HepG2 (cell line): ENCODE measurements around the gene TMEM135. TPM values are rescaled to one million over a fixed set of nuclear protein-coding genes. Genes with fewer than 3 reads are reported as not detected.

ENCODE experiments used
- ATAC-seq: fragments of 200-7000 bp; cut with Tn5 transposase; 3 replicates; pipeline ENCODE4 v1.9.1; 2020; ENCODE audit warnings: mild to moderate bottlenecking, moderate library complexity
- BruUV-seq: library from RNA; stranded (reverse); fragments of 400-500 nt; replicated peaks from 2 replicates; lab custom pipeline; 2021; lab: Mats Ljungman, UMichigan
- CTCF ChIA-PET: fragments of 300-600 bp; formaldehyde crosslinking; extraction: SDS; loops from one replicate; lab custom pipeline; 2021; ENCODE audit warnings: low total read pairs, inconsistent platforms, low intra/inter-chr PET ratio; lab: Yijun Ruan, JAX
- POLR2A ChIA-PET: fragments of 350-600 bp; sonication (Branson Sonifier 250); formaldehyde crosslinking; loops from one replicate; lab custom pipeline; 2020; ENCODE audit warnings: antibody characterized with exemption, inconsistent platforms; lab: Yijun Ruan, JAX
- DNase-seq: peaks from one replicate; pipeline ENCODE4 v3.0.0-alpha.2; 2015; ENCODE audit warnings: low spot score
- FAIRE-seq: peaks from 3 replicates; lab custom pipeline; 2011; peaks lifted over from hg19 to GRCh38; lab: Jason Lieb, UNC
- H2AFZ ChIP-seq: one replicate; pipeline ENCODE4 v1.6.1; 2011; ENCODE audit warnings: low read length, inconsistent platforms
- H3K27ac ChIP-seq: fragments of 300-600 bp; 3 replicates; pipeline ENCODE4 v1.8.0; 2011; ENCODE audit warnings: mixed run types, mild to moderate bottlenecking, mixed read lengths, low read length, inconsistent platforms; ENCODE audit not compliant: insufficient read depth; ENCODE audit errors: extremely low read length
- H3K27me3 ChIP-seq, 2 experiments: fragments of 200-600 bp in 1 of 2; 2 replicates in 1 of 2; 3 replicates in 1 of 2; pipeline versions ENCODE4 v1.6.0 to v1.8.0; 2011; ENCODE audit warnings: low read length in 2 of 2, mild to moderate bottlenecking in 2 of 2, moderate library complexity in 2 of 2, inconsistent platforms in 1 of 2; ENCODE audit not compliant: insufficient read depth in 2 of 2, control insufficient read depth in 1 of 2
- H3K36me3 ChIP-seq, 2 experiments: fragments of 200-600 bp in 1 of 2; replicated peaks in 1 of 2; 2 replicates in 1 of 2; 3 replicates in 1 of 2; pipeline versions ENCODE4 v1.5.1 to v1.8.0; 2011; ENCODE audit warnings: low read length in 2 of 2, inconsistent platforms in 1 of 2; ENCODE audit not compliant: insufficient read depth in 2 of 2, control insufficient read depth in 1 of 2
- H3K4me1 ChIP-seq: 2 replicates; pipeline ENCODE4 v1.5.1; 2012; ENCODE audit warnings: low read length, inconsistent platforms; ENCODE audit not compliant: insufficient read depth
- H3K4me2 ChIP-seq: 2 replicates; pipeline ENCODE4 v1.6.0; 2011; ENCODE audit warnings: low read depth, low read length, inconsistent platforms
- H3K4me3 ChIP-seq, 3 experiments: fragments of 200-600 bp in 1 of 3; sonication (generic), shearing (Covaris generic) in 1 of 3; replicated peaks in 1 of 3; 2 replicates each; pipeline ENCODE4 v1.5.1; 2011 to 2016; ENCODE audit warnings: low read length in 3 of 3, inconsistent platforms in 2 of 3, low read depth in 2 of 3, mild to moderate bottlenecking in 2 of 3, control low read depth in 1 of 3, mixed read lengths in 1 of 3; ENCODE audit not compliant: insufficient read depth in 1 of 3
- H3K79me2 ChIP-seq: one replicate; pipeline ENCODE4 v1.6.1; 2011; ENCODE audit warnings: low read length, inconsistent platforms; ENCODE audit not compliant: insufficient read depth
- H3K9ac ChIP-seq: 2 replicates; pipeline ENCODE4 v1.6.0; 2011; ENCODE audit warnings: mild to moderate bottlenecking, low read depth, low read length, inconsistent platforms; ENCODE audit not compliant: insufficient read depth
- H3K9me3 ChIP-seq: 2 replicates; pipeline ENCODE4 v1.5.1; 2012; ENCODE audit warnings: mild to moderate bottlenecking, low read length
- H4K20me1 ChIP-seq: 2 replicates; pipeline ENCODE4 v1.6.0; 2011; ENCODE audit warnings: inconsistent platforms, mild to moderate bottlenecking, low read length, moderate library complexity; ENCODE audit not compliant: insufficient read depth
- AKAP8 ChIP-seq: sonication (generic); formaldehyde crosslinking; IDR thresholded peaks from 2 replicates; pipeline ENCODE4 v1.5.1; 2020; ENCODE audit warnings: mild to moderate bottlenecking, missing genetic modification reagents
- ARHGAP35 ChIP-seq: sonication (generic); formaldehyde crosslinking; IDR thresholded peaks from 2 replicates; pipeline ENCODE4 v1.9.0; 2022; ENCODE audit warnings: mild to moderate bottlenecking, inconsistent platforms, moderate library complexity, missing genetic modification reagents, borderline replicate concordance
- ARID5B ChIP-seq: IDR thresholded peaks from 2 replicates; pipeline ENCODE4 v1.4.0; 2020; ENCODE audit warnings: mild to moderate bottlenecking, missing genetic modification reagents
- HNF4A ChIP-seq: sonication (generic); formaldehyde crosslinking; IDR thresholded peaks from 2 replicates; pipeline ENCODE4 v1.4.0; 2020; ENCODE audit warnings: missing genetic modification reagents
- MIER2 ChIP-seq: IDR thresholded peaks from 2 replicates; pipeline ENCODE4 v1.6.1; 2016; ENCODE audit warnings: missing biosample characterization, missing genetic modification reagents
- REL ChIP-seq: sonication (generic); formaldehyde crosslinking; conservative IDR thresholded peaks from 2 replicates; pipeline ENCODE4 v1.8.0; 2022; ENCODE audit warnings: mild to moderate bottlenecking, missing genetic modification reagents, moderate library complexity
- SNRNP70 ChIP-seq: fragments of 200-400 bp; formaldehyde crosslinking; IDR thresholded peaks from 2 replicates; pipeline ENCODE4 v1.6.1; 2017; ENCODE audit warnings: mild to moderate bottlenecking, low read depth, low read length, moderate library complexity
- TGIF2 ChIP-seq: IDR thresholded peaks from 2 replicates; pipeline ENCODE4 v1.6.1; 2016; ENCODE audit warnings: control low read depth, missing compliant biosample characterization
- ZNF746 ChIP-seq: sonication (generic); formaldehyde crosslinking; IDR thresholded peaks from 2 replicates; pipeline ENCODE4 v1.8.0; 2022; ENCODE audit warnings: mild to moderate bottlenecking, missing genetic modification reagents
- ZNF780A ChIP-seq: sonication (generic); formaldehyde crosslinking; IDR thresholded peaks from 2 replicates; pipeline ENCODE4 v1.8.0; 2022; ENCODE audit warnings: mild to moderate bottlenecking, missing genetic modification reagents, moderate library complexity
- ZNF878 ChIP-seq: sonication (generic); formaldehyde crosslinking; IDR thresholded peaks from 2 replicates; pipeline ENCODE4 v1.8.1; 2023; ENCODE audit warnings: mild to moderate bottlenecking, missing genetic modification reagents, moderate library complexity
- in situ Hi-C: cut with HindIII; loops from 2 replicates; pipeline ENCODE4 v1.10.0; 2017; ENCODE audit warnings: low pct_unique_long_range_greater_than_20kb; ENCODE audit not compliant: extremely low pct_ligation_motif_present
- intact Hi-C: fragments of 100-400 bp; cut with micrococcal nuclease; formaldehyde crosslinking; loops from one replicate; pipeline ENCODE4 v1.10.0; 2022; ENCODE audit not compliant: unreplicated experiment
- polyA plus RNA-seq, 8 experiments: library from polyadenylated mRNA; depleted of rRNA in 3 of 8; stranded (reverse) in 7 of 8; unstranded in 1 of 8; fragments of >200 nt; fragmentation: Illumina TruSeq in 4 of 8; extraction: Trizol in 4 of 8; gene quantifications; 2 replicates each; pipeline versions ENCODE4 v1.2.1 to v1.2.3, GENCODE V29; 2011 to 2016; ENCODE audit warnings: low read depth in 4 of 8, missing spikeins in 1 of 8, mixed read lengths in 1 of 8; ENCODE audit not compliant: insufficient read depth in 1 of 8
- total RNA-seq, 5 experiments: library from RNA; depleted of rRNA; stranded (reverse); fragments of >200 nt; fragmentation: Illumina TruSeq; extraction: Trizol; gene quantifications; 2 replicates each; pipeline ENCODE4 v1.2.3, GENCODE V29; 2016; ENCODE audit warnings: low read depth in 1 of 5
- TF ChIP-seq, protein P1 (sequence below): sonication (generic); formaldehyde crosslinking; IDR thresholded peaks from 2 replicates; pipeline ENCODE4 v1.4.0; 2020; ENCODE audit warnings: missing genetic modification reagents
- TF ChIP-seq, protein P2 (sequence below): IDR thresholded peaks from 2 replicates; pipeline ENCODE4 v1.6.1; 2016; ENCODE audit warnings: missing compliant biosample characterization, missing genetic modification reagents, borderline replicate concordance

The TMEM135 gene
- total and polyA plus RNA-seq, 2 of the 13 experiments (the other 11 are each of a cell fraction or from before 2014, with no cell fraction given), result 36.6 to 88.9 TPM

DNA sequence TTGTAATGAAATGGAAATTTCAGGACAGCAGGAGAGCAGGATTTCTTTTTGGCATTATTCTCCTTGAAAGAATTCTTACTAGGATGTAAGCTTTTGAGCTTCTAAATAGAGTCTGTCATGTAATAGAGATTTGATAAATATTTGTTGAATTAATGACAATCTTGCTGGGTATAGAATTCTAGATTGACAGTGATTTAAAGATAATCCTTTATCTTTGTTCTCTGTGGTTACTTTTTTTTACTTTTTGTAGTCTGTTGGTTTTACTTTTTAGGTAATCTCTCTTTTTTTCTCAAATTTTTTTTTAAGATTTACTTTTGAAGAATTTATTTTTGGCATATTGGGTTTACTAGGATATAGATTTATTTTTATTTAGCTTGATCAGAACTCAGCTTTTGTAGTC lies 54.8 kb downstream of the TMEM135 start:
- Histone ChIP-seq H3K36me3 (peaks cover 8 to 12% of the 10 kb centered on the region in 2 experiments), H3K9me3 (no peaks in the 10 kb centered on the region), H3K4me1 (peaks cover 6% of the 10 kb centered on the region), H3K4me2 (no peak overlapping the region), H3K79me2 (peaks cover 16% of the 10 kb centered on the region), H4K20me1 (no peaks in the 10 kb centered on the region), H3K9ac (no peak overlapping the region), H3K4me3 (no peak overlapping the region), H2AFZ (no peak overlapping the region), H3K27me3 (no peaks in the 10 kb centered on the region), H3K27ac (no peak overlapping the region)
- CTCF ChIA-PET, result no interaction called here
- DNase-seq, result no peak
- FAIRE-seq, result no peak
- intact Hi-C loops, result no loop called here
- POLR2A ChIA-PET, result no interaction called here
- BruUV-seq, result no TSS peak
- in situ Hi-C loops, result loop anchor here (25.0 kb wide), 1 partner anchor 195 kb away; no protein-coding TSS in a partner anchor
- no peak for TF ChIP-seq SNRNP70
- TF ChIP-seq, protein P1, sequence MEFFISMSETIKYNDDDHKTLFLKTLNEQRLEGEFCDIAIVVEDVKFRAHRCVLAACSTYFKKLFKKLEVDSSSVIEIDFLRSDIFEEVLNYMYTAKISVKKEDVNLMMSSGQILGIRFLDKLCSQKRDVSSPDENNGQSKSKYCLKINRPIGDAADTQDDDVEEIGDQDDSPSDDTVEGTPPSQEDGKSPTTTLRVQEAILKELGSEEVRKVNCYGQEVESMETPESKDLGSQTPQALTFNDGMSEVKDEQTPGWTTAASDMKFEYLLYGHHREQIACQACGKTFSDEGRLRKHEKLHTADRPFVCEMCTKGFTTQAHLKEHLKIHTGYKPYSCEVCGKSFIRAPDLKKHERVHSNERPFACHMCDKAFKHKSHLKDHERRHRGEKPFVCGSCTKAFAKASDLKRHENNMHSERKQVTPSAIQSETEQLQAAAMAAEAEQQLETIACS (CRISPR knock-in tag), result no peak
- no peak for TF ChIP-seq ZNF780A (CRISPR knock-in tag)
- TF ChIP-seq ZNF878 (CRISPR knock-in tag), result no peak
- no peak for TF ChIP-seq TGIF2 (CRISPR knock-in tag)
- TF ChIP-seq HNF4A (CRISPR knock-in tag), result no peak
- no peak for TF ChIP-seq ARID5B
- TF ChIP-seq ARHGAP35 (CRISPR knock-in tag), result no peak
- TF ChIP-seq MIER2 (CRISPR knock-in tag), result no peak
- TF ChIP-seq REL (CRISPR knock-in tag), result no peak
- no peak for TF ChIP-seq ZNF746 (CRISPR knock-in tag)
- TF ChIP-seq, protein P2, sequence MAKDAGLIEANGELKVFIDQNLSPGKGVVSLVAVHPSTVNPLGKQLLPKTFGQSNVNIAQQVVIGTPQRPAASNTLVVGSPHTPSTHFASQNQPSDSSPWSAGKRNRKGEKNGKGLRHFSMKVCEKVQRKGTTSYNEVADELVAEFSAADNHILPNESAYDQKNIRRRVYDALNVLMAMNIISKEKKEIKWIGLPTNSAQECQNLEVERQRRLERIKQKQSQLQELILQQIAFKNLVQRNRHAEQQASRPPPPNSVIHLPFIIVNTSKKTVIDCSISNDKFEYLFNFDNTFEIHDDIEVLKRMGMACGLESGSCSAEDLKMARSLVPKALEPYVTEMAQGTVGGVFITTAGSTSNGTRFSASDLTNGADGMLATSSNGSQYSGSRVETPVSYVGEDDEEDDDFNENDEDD (CRISPR knock-in tag), result no peak
- TF ChIP-seq AKAP8 (CRISPR knock-in tag), result no peak
- TF ChIP-seq, all 625 proteins: peak for 0
- ATAC-seq, result no peak
